Right cardiac atrium (tissue), 5 donors: Measurements from ENCODE around the gene VEPH1. TPM values are rescaled to one million over a fixed set of nuclear protein-coding genes. Genes with fewer than 3 reads are reported as not detected.

ENCODE experiments used
- ATAC-seq, 2 donors: fragments of 200-7000 bp; cut with Tn5 transposase; one replicate each; pipeline versions ENCODE4 v1.8.0 to v1.9.1; 2020; ENCODE audit warnings: moderate library complexity in 2 of 2, mild to moderate bottlenecking in 1 of 2
- DNase-seq, 3 donors: peaks; one replicate each; pipeline ENCODE4 v3.0.0-alpha.2; 2020
- H3K27ac ChIP-seq: one replicate; pipeline ENCODE4 v1.5.1; 2013; ENCODE audit warnings: mild to moderate bottlenecking, low read length, control low read depth, moderate library complexity
- H3K27me3 ChIP-seq: one replicate; pipeline ENCODE4 v1.6.1; 2013; ENCODE audit not compliant: control insufficient read depth, insufficient read depth
- H3K4me1 ChIP-seq: one replicate; pipeline ENCODE4 v1.6.1; 2013; ENCODE audit warnings: low read length; ENCODE audit not compliant: control insufficient read depth, insufficient read depth
- H3K4me3 ChIP-seq: one replicate; pipeline ENCODE4 v1.5.1; 2013; ENCODE audit warnings: low read length, control low read depth
- H3K9me3 ChIP-seq: one replicate; pipeline ENCODE4 v1.6.1; 2013; ENCODE audit warnings: low read length; ENCODE audit not compliant: control insufficient read depth
- WGBS: extraction: QIAGEN DNeasy Blood & Tissue Kit; methylation state at CpG from one replicate; pipeline ENCODE4 v1.1.7; 2013; 5-methylcytosine and 5-hydroxymethylcytosine counted together
- intact Hi-C, 4 donors: fragments of 100-400 bp; cut with DNase I; formaldehyde crosslinking; loops; one replicate each; pipeline versions ENCODE4 v1.11.0 to v1.14.0; 2022 to 2023
- polyA plus RNA-seq: library from polyadenylated mRNA; stranded (reverse); fragments of 200-250 nt; gene quantifications from one replicate; pipeline ENCODE4 v1.2.3, GENCODE V29; 2013
- total RNA-seq, 4 donors: library from RNA; stranded (reverse); fragmentation: NEBNext Ultra II Directional; extraction: Animal tissue kit (Norgen Biotek cat#: 25700); gene quantifications; one replicate each; pipeline ENCODE4 v1.2.1, GENCODE V29; 2021
- donor health status: healthy with polysubstance abuse.
- donor health status: DM: no; HTN: yes; CAD: no.
- donor health status: DM: no; HTN: no; CAD: no.
- donor health status: DM: no; HTN: yes; CAD: no; lungs with severe emphysema.
- donor health status: DM: yes; HTN: yes; CAD: no.

The VEPH1 gene
- total and polyA plus RNA-seq, 5 donors = 0.22 to 0.26 (median 0.25) TPM; not detected in 2

DNA sequence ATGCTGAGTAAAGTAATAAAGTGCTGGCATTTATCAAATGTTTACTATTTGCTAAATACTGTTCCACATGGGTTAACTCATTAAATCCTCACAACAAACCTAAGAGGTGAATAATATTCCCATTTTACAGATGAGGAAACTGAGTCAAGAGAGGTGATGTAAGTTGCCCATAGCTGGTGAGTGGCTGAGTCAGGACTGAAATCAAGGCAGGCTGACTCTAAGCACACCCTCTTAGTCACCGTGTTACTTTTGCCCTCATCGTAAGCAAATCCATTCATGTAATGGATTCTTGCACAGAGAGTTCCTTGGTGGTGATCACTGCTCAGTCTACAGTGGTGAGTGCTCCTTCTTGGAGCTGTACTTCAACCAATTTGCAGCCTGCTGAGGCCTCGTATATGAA lies 95.4 kb downstream of the VEPH1 start:
- Histone ChIP-seq H3K4me3 (no peak overlapping the region), H3K27ac (no peak overlapping the region), H3K9me3 (no peaks in the 10 kb centered on the region), H3K27me3 (no peaks in the 10 kb centered on the region), H3K4me1 (no peaks in the 10 kb centered on the region)
- no peak for ATAC-seq
- no peak for DNase-seq
- 77% methylated on average over 3 of the region's 3 CpGs for WGBS
- intact Hi-C loops = no loop called here

DNA sequence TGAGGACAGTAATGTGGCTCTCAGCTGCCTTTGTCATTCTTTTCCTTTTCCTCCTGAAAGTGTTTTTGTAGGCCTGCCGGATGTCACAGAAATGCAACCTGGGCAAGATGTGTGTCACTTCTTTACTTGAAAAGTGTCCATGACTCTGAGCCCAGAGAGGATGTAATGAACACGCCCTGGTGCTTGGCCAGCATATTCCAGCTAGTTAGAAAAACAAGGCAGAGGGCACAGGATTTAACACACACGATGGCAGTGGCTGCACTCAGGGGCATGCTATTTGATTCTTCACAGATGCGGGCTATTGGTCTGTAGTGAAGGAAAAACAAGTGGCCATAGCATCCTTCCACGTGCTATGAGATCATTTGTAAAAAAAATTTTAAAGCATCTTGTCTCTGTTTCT lies 96.8 kb downstream of the VEPH1 start:
- WGBS = 69% methylated on average over 5 of the region's 5 CpGs
- Histone ChIP-seq H3K4me1 (no peaks in the 10 kb centered on the region), H3K27me3 (no peaks in the 10 kb centered on the region), H3K27ac (no peak overlapping the region), H3K9me3 (no peaks in the 10 kb centered on the region), H3K4me3 (no peak overlapping the region)
- ATAC-seq (no peak), DNase-seq (no peak)
- intact Hi-C loops = no loop called here

GRCh38 chr3:157405457-157405856 lies 97.8 kb downstream of the VEPH1 start:
- Histone ChIP-seq H3K4me1 (no peaks in the 10 kb centered on the region), H3K4me3 (no peak overlapping the region), H3K27me3 (no peaks in the 10 kb centered on the region), H3K27ac (no peak overlapping the region), H3K9me3 (no peaks in the 10 kb centered on the region)
- no peak for DNase-seq
- 53% methylated on average over 2 of the region's 2 CpGs for WGBS
- intact Hi-C loops = no loop called here
- ATAC-seq = no peak

DNA sequence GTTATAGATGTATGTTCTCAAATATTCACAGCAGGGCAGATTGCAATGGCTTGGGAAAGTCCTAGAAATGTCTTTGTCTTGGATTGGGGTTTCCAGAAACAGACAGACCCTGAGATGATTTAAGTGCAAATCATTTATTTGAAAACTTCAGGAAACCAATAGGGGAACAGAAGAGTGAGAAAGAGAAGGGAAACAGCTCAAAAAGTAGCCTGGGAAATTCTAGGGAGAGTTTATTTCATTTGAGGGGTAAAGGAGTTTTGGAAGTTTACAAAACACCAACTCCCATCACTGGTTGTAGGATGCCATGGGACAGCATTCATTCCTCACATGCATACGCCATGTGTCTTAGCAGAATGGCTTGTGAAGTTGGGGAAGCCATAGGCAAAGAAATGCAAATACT lies 98.8 kb downstream of the VEPH1 start:
- no peak overlapping the region for H3K27ac ChIP-seq
- intact Hi-C loops = no loop called here
- no peak for ATAC-seq
- no peaks in the 10 kb centered on the region for H3K9me3 ChIP-seq
- H3K4me3 ChIP-seq = no peak overlapping the region
- WGBS = 91% methylated on average over 1 of the region's 1 CpG
- no peak for DNase-seq
- no peaks in the 10 kb centered on the region for H3K27me3 ChIP-seq
- H3K4me1 ChIP-seq = no peaks in the 10 kb centered on the region

DNA sequence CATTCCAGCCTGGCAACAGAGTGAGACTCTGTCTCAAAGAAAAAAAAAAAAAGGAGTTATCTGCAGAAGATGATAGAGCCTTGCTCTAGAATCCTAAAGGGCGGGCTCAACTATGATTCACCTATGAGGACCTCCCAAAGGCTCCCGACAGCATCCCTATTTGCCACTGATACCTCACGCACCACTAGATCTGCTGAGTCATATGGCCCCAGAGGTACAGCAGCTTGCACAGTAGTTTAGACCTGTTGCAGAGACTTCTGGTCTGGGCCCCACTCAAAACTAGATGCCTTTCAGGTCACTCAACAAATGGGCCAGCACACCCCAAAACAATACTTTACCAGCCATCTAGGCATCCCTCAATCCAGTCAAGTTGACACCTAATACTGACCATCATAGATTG lies 104.6 kb downstream of the VEPH1 start:
- Histone ChIP-seq H3K9me3 (no peaks in the 10 kb centered on the region), H3K4me1 (no peaks in the 10 kb centered on the region), H3K4me3 (no peak overlapping the region), H3K27me3 (no peaks in the 10 kb centered on the region), H3K27ac (no peak overlapping the region)
- no peak for DNase-seq
- intact Hi-C loops = no loop called here
- 93% methylated on average over 3 of the region's 3 CpGs for WGBS
- no peak for ATAC-seq

- intact Hi-C loops = no loop called here
- H3K27ac ChIP-seq = no peak overlapping the region
- no peaks in the 10 kb centered on the region for H3K4me1 ChIP-seq
- H3K9me3 ChIP-seq = no peaks in the 10 kb centered on the region
- no peak for ATAC-seq
- no peaks in the 10 kb centered on the region for H3K27me3 ChIP-seq
- 82% methylated on average over 1 of the region's 1 CpG for WGBS
- no peak overlapping the region for H3K4me3 ChIP-seq
- DNase-seq = no peak
Measured at GRCh38 chr3:157394411-157394810, 108.8 kb downstream of the VEPH1 start.

- intact Hi-C loops = no loop called here
- no peak overlapping the region for H3K4me3 ChIP-seq
Measured at GRCh38 chr3:157393113-157393512, 110.1 kb downstream of the VEPH1 start.

GRCh38 chr3:157392104-157392503 lies 111.1 kb downstream of the VEPH1 start:
- intact Hi-C loops = no loop called here

More at GRCh38 chr3:157393113-157393512, 110.1 kb downstream of the VEPH1 start:
- DNase-seq (no peak), ATAC-seq (no peak)
- Histone ChIP-seq H3K27ac (no peak overlapping the region), H3K27me3 (no peaks in the 10 kb centered on the region), H3K9me3 (no peaks in the 10 kb centered on the region), H3K4me1 (no peaks in the 10 kb centered on the region)

DNA sequence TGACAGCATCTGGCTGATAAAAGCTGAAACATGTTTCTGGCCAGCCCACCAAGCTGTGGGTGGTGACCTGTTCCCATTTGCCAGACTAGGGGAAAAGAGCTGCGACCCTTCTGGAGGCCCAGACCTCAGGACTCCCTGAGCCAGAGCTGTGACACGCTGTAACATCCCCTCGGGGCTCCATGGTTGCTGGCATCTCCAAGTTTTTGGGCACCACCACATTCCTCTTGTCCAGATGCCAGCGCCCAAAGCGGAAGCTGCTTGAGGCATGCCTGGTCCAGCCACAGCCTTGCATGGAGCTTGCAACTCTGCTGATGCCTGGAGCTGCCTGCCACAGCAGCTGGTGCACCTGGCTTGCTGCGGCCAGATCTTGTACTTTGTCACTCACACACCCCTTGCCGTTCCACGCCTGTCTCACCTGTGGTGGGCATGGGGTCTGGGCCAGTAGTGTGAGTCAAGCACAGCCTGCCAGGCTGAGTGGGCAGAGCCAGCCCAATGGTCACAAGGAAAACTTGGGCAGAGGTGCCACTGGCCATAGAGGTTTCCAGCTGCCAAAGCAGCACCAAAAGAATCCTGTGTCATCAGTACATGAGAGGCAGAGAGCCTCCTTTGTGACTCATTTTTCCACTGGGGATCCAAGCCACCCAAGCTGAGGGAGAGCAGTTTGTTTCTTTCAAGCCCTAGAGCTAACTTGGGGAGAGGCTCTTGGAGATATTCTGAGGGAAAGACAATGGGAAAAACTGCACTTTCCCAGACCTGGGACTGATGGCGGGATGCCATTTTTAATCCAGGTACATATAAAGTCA lies 112.3 kb downstream of the VEPH1 start:
- no peaks in the 10 kb centered on the region for H3K27me3 ChIP-seq
- ATAC-seq (no peak), DNase-seq (no peak)
- no peak overlapping the region for H3K27ac ChIP-seq
- no peaks in the 10 kb centered on the region for H3K4me1 ChIP-seq
- WGBS = 91% methylated on average over 9 of the region's 9 CpGs
- H3K4me3 ChIP-seq = no peak overlapping the region
- no peaks in the 10 kb centered on the region for H3K9me3 ChIP-seq
- intact Hi-C loops = no loop called here

More at GRCh38 chr3:157392104-157392503, 111.1 kb downstream of the VEPH1 start:
- Histone ChIP-seq H3K4me1 (no peaks in the 10 kb centered on the region), H3K27me3 (no peaks in the 10 kb centered on the region), H3K27ac (no peak overlapping the region), H3K9me3 (no peaks in the 10 kb centered on the region), H3K4me3 (no peak overlapping the region)
- DNase-seq = no peak
- WGBS = 89% methylated on average over 4 of the region's 4 CpGs
- ATAC-seq = no peak

DNA sequence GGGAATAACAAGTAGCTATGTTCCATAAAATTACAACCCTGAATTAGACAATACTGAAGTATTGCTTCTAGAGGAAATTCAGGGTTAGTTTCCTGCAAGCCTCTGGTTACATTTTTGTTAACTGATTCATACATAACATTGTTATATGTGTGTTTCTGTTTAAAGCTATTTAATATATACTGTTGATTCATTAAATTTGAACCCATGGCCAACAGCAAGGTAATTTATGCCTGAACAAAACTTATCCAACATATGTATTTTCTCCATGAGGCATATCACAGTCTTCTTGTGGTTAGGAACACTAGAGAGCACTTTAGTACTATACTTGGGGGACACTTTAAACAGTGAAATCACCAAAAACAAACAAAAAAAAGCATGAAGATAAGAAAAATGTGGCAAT lies 114.2 kb downstream of the VEPH1 start:
- Histone ChIP-seq H3K27me3 (no peaks in the 10 kb centered on the region), H3K27ac (no peak overlapping the region), H3K4me3 (no peak overlapping the region), H3K4me1 (no peaks in the 10 kb centered on the region), H3K9me3 (no peaks in the 10 kb centered on the region)
- intact Hi-C loops = no loop called here
- DNase-seq = no peak
- ATAC-seq = no peak

GRCh38 chr3:157387708-157388435 lies 115.3 kb downstream of the VEPH1 start:
- ATAC-seq (no peak), DNase-seq (no peak)
- Histone ChIP-seq H3K4me3 (no peak overlapping the region), H3K27ac (no peak overlapping the region), H3K27me3 (no peaks in the 10 kb centered on the region), H3K9me3 (no peaks in the 10 kb centered on the region), H3K4me1 (no peaks in the 10 kb centered on the region)
- intact Hi-C loops = no loop called here
- 89% methylated on average over 3 of the region's 3 CpGs for WGBS
